ENCODE measurements around the gene RARB. TPM values are rescaled to one million over a fixed set of nuclear protein-coding genes. Genes with fewer than 3 reads are reported as not detected.

The RARB gene
- total and polyA plus RNA-seq, 2 donors (not counting 3 experiments of a cell fraction or from before 2014, with no cell fraction given): 15.3 to 23.4 TPM

DNA sequence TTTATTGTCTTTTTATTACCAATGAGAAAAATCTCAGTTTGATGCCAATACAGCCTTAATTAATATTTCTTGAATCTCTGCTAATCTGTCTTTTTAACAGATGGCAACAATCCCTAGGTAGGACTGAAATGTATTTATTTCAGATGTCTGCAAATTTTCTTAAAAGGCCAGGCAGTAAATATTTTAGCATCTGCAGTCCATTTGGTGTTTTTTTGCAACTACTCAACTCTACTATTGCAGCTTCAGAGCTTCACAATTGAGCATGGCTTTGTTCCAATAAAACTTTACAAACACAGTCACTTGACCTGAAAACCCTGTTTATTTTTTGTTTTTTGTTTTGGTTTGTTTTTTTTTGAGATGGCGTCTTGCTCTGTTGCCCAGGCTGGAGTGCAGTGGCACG, 82.7 kb downstream of the RARB start:
- CTCF ChIA-PET: interaction anchor here (1.5 to 2.8 kb wide), 2 partner anchors 41 to 83 kb away, joined by 3 to 16 read pairs; no protein-coding TSS in a partner anchor
- Histone ChIP-seq H3K9ac (replicated peaks; ENCODE audit: extremely low read depth, insufficient read depth, low read length) (no peak overlapping the region), H2AFZ (ENCODE audit: low read depth, low read length) (no peak overlapping the region), H4K20me1 (replicated peaks; ENCODE audit: control insufficient read depth, extremely low read depth, insufficient read depth, low read length) (no peaks in the 10 kb centered on the region), H3K79me2 (ENCODE audit: control insufficient read depth, insufficient read depth, low read length) (peaks cover 15% of the 10 kb centered on the region), H3K27ac (ENCODE audit: insufficient read depth, low read depth, low read length) (no peak overlapping the region), H3K27me3 (ENCODE audit: control insufficient read depth in 2 of 2, insufficient read depth in 2 of 2, low read length in 2 of 2) (no peaks in the 10 kb centered on the region), H3K36me3 (ENCODE audit: control insufficient read depth in 2 of 2, extremely low read depth in 1 of 2, insufficient read depth in 2 of 2, low read length in 2 of 2) (peaks cover 0 to 6% of the 10 kb centered on the region in 2 experiments), H3K9me3 (replicated peaks; ENCODE audit: control insufficient read depth, insufficient read depth, low read length) (no peaks in the 10 kb centered on the region), H3K4me1 (ENCODE audit: control insufficient read depth, extremely low read depth, insufficient read depth, low read length) (peaks cover 28% of the 10 kb centered on the region), H3K9me1 (replicated peaks; ENCODE audit: control insufficient read depth, extremely low read depth, insufficient read depth, low read length) (no peaks in the 10 kb centered on the region), H3K4me2 (ENCODE audit: insufficient read depth, low read length) (no peak overlapping the region), H3K4me3 (replicated peaks in 1 of 3; ENCODE audit: insufficient read depth in 1 of 3, low read depth in 1 of 3, low read length in 3 of 3) (no peak overlapping the region)
- POLR2A ChIA-PET: no interaction called here
- BruUV-seq (replicated peaks): no TSS peak
- FAIRE-seq (no peak), DNase-seq (ENCODE audit: low read depth, low spot score) (no peak)
- TF ChIP-seq POLR2A (IDR thresholded peaks at IDR 0.05; ENCODE audit: low read depth, low read length): no peak
- no peak for TF ChIP-seq FOS (IDR thresholded peaks at IDR 0.05; ENCODE audit: borderline replicate concordance, insufficient read depth, low read length)
- no peak for TF ChIP-seq GATA2 (IDR thresholded peaks at IDR 0.05; ENCODE audit: insufficient read depth, insufficient read length, low read depth, low read length)
- no peak for TF ChIP-seq CTCF (IDR thresholded peaks at IDR 0.05; ENCODE audit: extremely low read depth in 1 of 2, insufficient read depth in 1 of 2, low read depth in 1 of 2, low read length in 2 of 2)
- no peak for TF ChIP-seq POLR2AphosphoS5 (IDR thresholded peaks at IDR 0.05; ENCODE audit: insufficient read depth, low read depth, low read length)
- TF ChIP-seq EZH2 (IDR thresholded peaks at IDR 0.05; ENCODE audit: borderline replicate concordance, low read depth, low read length, severe bottlenecking): no peak
- TF ChIP-seq MYC (IDR thresholded peaks at IDR 0.05; ENCODE audit: low read depth, low read length): no peak
- no peak for TF ChIP-seq JUN (IDR thresholded peaks at IDR 0.05; ENCODE audit: borderline replicate concordance, insufficient read depth, insufficient read length, low read depth)
- TF ChIP-seq MAX (IDR thresholded peaks at IDR 0.05; ENCODE audit: insufficient read depth, insufficient read length): no peak
- dilution Hi-C loops (cut with MboI; ENCODE audit: extremely low pct_ligation_motif_present, low sequenced_read_pairs) (no loop called here), intact Hi-C loops (cut with micrococcal nuclease) (no loop called here)
